MM.1S (cell line): ENCODE data around the gene FOXC1.

ENCODE experiments used
- CTCF ChIP-seq: fragments of 300-600 bp; sonication (generic); IDR thresholded peaks from 2 replicates; pipeline ENCODE4 v1.5.1; 2016; ENCODE audit warnings: antibody characterized with exemption, low read length, mixed read lengths
- EZH2 ChIP-seq: fragments of 300-600 bp; sonication (generic); optimal IDR thresholded peaks from 2 replicates; pipeline ENCODE3; 2017; ENCODE audit warnings: low read depth, mild to moderate bottlenecking, antibody characterized with exemption, low read length, mixed read lengths

GRCh38 chr6:1562171-1562955 lies 47.4 kb upstream of the FOXC1 start:
- TF ChIP-seq CTCF, result no peak
- no peak for TF ChIP-seq EZH2
